BLaER1 treated with 17β-estradiol and CSF1 and Interleukin-3, amounts not matched to agents 10 nM and 100 nM (cell line): ENCODE data around the gene TTF1.

Source experiments
- H3K27ac ChIP-seq, 11 experiments: shearing (Covaris generic); formaldehyde crosslinking; 2 replicates each; pipeline ENCODE4 v1.8.1; 2022
- H3K27me3 ChIP-seq, 11 experiments: shearing (Covaris generic); formaldehyde crosslinking; 2 replicates each; pipeline ENCODE4 v1.8.1; 2022
- H3K36me3 ChIP-seq, 11 experiments: shearing (Covaris generic); formaldehyde crosslinking; 2 replicates each; pipeline ENCODE4 v1.8.1; 2022
- H3K4me1 ChIP-seq, 10 experiments: shearing (Covaris generic); formaldehyde crosslinking; 2 replicates each; pipeline ENCODE4 v1.8.1; 2022
- H3K4me2 ChIP-seq, 11 experiments: shearing (Covaris generic); formaldehyde crosslinking; 2 replicates each; pipeline ENCODE4 v1.8.1; 2022
- H3K4me3 ChIP-seq, 10 experiments: shearing (Covaris generic); formaldehyde crosslinking; 2 replicates each; pipeline ENCODE4 v1.8.1; 2022
- H3K9ac ChIP-seq, 11 experiments: shearing (Covaris generic); formaldehyde crosslinking; 2 replicates each; pipeline ENCODE4 v1.8.1; 2022
- H3K9me3 ChIP-seq, 11 experiments: shearing (Covaris generic); formaldehyde crosslinking; replicated peaks in 1 of 11; 2 replicates each; pipeline ENCODE4 v1.8.1; 2022
- H4K20me1 ChIP-seq, 11 experiments: shearing (Covaris generic); formaldehyde crosslinking; 2 replicates each; pipeline ENCODE4 v1.8.1; 2022
- Cebpa-rat ChIP-seq, 11 experiments: shearing (Covaris generic); IDR thresholded peaks; 2 replicates each; pipeline ENCODE4 v1.8.1; 2022

The TTF1 gene

GRCh38 chr9:132350861-132351315 lies 55.8 kb downstream of the TTF1 start:
- Histone ChIP-seq H3K27ac (peak overlapping the region; percentile 19 to 99 (median 62); a peak in 19 of 22 replicates), H3K9ac (peak overlapping the region; percentile 51 to 99 (median 97)), H3K9me3 (no peaks in the 10 kb centered on the region), H3K4me2 (peak overlapping the region; percentile 83 to 99 (median 94)), H3K27me3 (no peaks in the 10 kb centered on the region), H3K4me3 (peak overlapping the region; percentile 59 to 96 (median 83)), H4K20me1 (peaks cover 29 to 82% (median 65%) of the 10 kb centered on the region in 11 experiments; a peak in 19 of 22 replicates), H3K36me3 (peaks cover 60 to 77% (median 70%) of the 10 kb centered on the region in 11 experiments), H3K4me1 (peaks cover 48 to 64% (median 61%) of the 10 kb centered on the region in 10 experiments)
- TF ChIP-seq Cebpa-rat (IDR thresholded peaks at IDR 0.05), result no peak

DNA sequence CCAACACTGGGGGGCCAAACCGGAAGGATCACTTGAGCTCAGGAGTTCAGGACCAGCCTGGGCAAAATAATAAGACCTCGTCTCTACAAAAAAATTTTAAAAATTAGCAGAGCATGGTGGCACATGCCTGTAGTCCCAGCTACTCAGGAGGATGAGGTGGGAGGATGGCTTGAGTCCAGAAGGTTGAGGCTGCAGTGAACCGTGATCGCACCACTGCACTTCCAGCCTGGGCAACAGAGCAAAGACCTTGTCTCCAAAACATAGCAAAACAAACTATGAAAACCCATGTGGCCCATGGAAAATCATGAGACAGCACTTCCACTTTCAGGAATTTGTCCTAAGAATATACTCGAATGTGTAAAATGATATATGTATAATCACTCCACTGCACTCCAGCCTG lies 58.0 kb downstream of the TTF1 start:
- Histone ChIP-seq H3K27ac (peak overlapping the region in 5 of 11 experiments; percentile 10 to 36 (median 11); a peak in 3 of 22 replicates), H3K9me3 (no peaks in the 10 kb centered on the region), H3K4me2 (peak overlapping the region in 7 of 11 experiments; percentile 0 to 40 (median 9); a peak in 6 of 22 replicates), H3K36me3 (peaks cover 82 to 97% (median 92%) of the 10 kb centered on the region in 11 experiments), H3K4me1 (peaks cover 40 to 55% (median 51%) of the 10 kb centered on the region in 10 experiments), H4K20me1 (peaks cover 29 to 100% (median 84%) of the 10 kb centered on the region in 11 experiments; a peak in 20 of 22 replicates), H3K4me3 (no peak overlapping the region), H3K27me3 (no peaks in the 10 kb centered on the region), H3K9ac (no peak overlapping the region; a peak in 1 of 22 replicates)
- TF ChIP-seq Cebpa-rat (IDR thresholded peaks at IDR 0.05), result no peak

GRCh38 chr9:132346177-132346576 lies 60.5 kb downstream of the TTF1 start:
- H3K9ac ChIP-seq, result no peak overlapping the region
- H3K4me3 ChIP-seq, result no peak overlapping the region
- peaks cover 13 to 100% (median 79%) of the 10 kb centered on the region in 11 experiments; a peak in 20 of 22 replicates for H4K20me1 ChIP-seq
- H3K36me3 ChIP-seq, result peaks cover 92 to 99% (median 94%) of the 10 kb centered on the region in 11 experiments
- no peak overlapping the region for H3K4me2 ChIP-seq
- no peak for TF ChIP-seq Cebpa-rat (IDR thresholded peaks at IDR 0.05)
- no peak overlapping the region for H3K27ac ChIP-seq
- peaks cover 15 to 31% (median 26%) of the 10 kb centered on the region in 10 experiments for H3K4me1 ChIP-seq
- no peaks in the 10 kb centered on the region for H3K9me3 ChIP-seq
- no peaks in the 10 kb centered on the region for H3K27me3 ChIP-seq

GRCh38 chr9:132341177-132341840 lies 65.3 kb downstream of the TTF1 start:
- H3K4me3 ChIP-seq, result no peak overlapping the region
- no peak overlapping the region for H3K27ac ChIP-seq
- H3K4me1 ChIP-seq, result no peaks in the 10 kb centered on the region
- H3K4me2 ChIP-seq, result no peak overlapping the region
- no peak overlapping the region for H3K9ac ChIP-seq
- TF ChIP-seq Cebpa-rat (IDR thresholded peaks at IDR 0.05), result no peak
- no peaks in the 10 kb centered on the region for H3K27me3 ChIP-seq
- H3K9me3 ChIP-seq, result no peaks in the 10 kb centered on the region
- H4K20me1 ChIP-seq, result peaks cover 4 to 100% (median 86%) of the 10 kb centered on the region in 11 experiments; a peak in 18 of 22 replicates
- peaks cover 100% of the 10 kb centered on the region in 11 experiments for H3K36me3 ChIP-seq

- TF ChIP-seq Cebpa-rat (IDR thresholded peaks at IDR 0.05), result no peak
- peaks cover 0 to 94% (median 37%) of the 10 kb centered on the region in 11 experiments; a peak in 17 of 22 replicates for H4K20me1 ChIP-seq
- H3K36me3 ChIP-seq, result peaks cover 97 to 100% (median 100%) of the 10 kb centered on the region in 11 experiments
- H3K27me3 ChIP-seq, result no peaks in the 10 kb centered on the region
- H3K4me2 ChIP-seq, result no peak overlapping the region
- H3K4me1 ChIP-seq, result no peaks in the 10 kb centered on the region
- H3K9me3 ChIP-seq, result no peaks in the 10 kb centered on the region
- H3K4me3 ChIP-seq, result no peak overlapping the region
- no peak overlapping the region for H3K27ac ChIP-seq
- H3K9ac ChIP-seq, result no peak overlapping the region
These were observed 72.3 kb downstream of the TTF1 start for GRCh38 chr9:132334364-132334763.

- H3K4me3 ChIP-seq, result no peak overlapping the region
- TF ChIP-seq Cebpa-rat (IDR thresholded peaks at IDR 0.05), result no peak
- no peak overlapping the region for H3K27ac ChIP-seq
- H4K20me1 ChIP-seq, result peaks cover 0 to 92% (median 29%) of the 10 kb centered on the region in 11 experiments; a peak in 17 of 22 replicates
- H3K4me1 ChIP-seq, result no peaks in the 10 kb centered on the region
- H3K9me3 ChIP-seq, result no peaks in the 10 kb centered on the region
- no peaks in the 10 kb centered on the region for H3K27me3 ChIP-seq
- H3K9ac ChIP-seq, result no peak overlapping the region
- no peak overlapping the region for H3K4me2 ChIP-seq
- H3K36me3 ChIP-seq, result peaks cover 97 to 100% (median 100%) of the 10 kb centered on the region in 11 experiments
These were observed 73.1 kb downstream of the TTF1 start for GRCh38 chr9:132333556-132333955.

DNA sequence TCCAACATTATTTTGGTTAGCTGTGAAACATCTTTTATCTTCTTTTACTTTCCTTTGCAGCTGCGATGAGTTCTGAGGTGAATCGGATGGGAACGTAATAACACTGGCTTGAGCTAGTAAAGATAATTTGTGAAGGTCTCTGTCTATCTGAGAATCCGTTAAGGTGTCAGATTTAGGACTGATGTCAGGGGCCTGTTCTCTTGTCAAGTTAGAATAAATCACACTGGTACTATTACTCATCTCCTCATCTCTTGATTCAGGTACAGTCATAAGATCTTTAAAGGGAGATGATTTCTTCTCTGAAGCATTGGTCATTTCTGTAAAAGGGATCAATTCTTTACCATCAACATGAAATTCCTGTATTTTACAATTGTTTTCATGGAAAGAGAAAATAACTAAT lies 78.1 kb downstream of the TTF1 start:
- Histone ChIP-seq H3K9ac (no peak overlapping the region), H3K4me1 (no peaks in the 10 kb centered on the region), H3K27ac (no peak overlapping the region), H3K4me3 (no peak overlapping the region), H3K9me3 (0 out of 22 replicates have a peak, but pooled peaks cover 0 to 1% (median 0%) of the 10 kb centered on the region in 11 experiments), H3K36me3 (peaks cover 98 to 100% (median 100%) of the 10 kb centered on the region in 11 experiments), H3K27me3 (no peaks in the 10 kb centered on the region), H3K4me2 (no peak overlapping the region), H4K20me1 (peaks cover 7 to 86% (median 42%) of the 10 kb centered on the region in 11 experiments; a peak in 18 of 22 replicates)
- TF ChIP-seq Cebpa-rat (IDR thresholded peaks at IDR 0.05), result no peak

DNA sequence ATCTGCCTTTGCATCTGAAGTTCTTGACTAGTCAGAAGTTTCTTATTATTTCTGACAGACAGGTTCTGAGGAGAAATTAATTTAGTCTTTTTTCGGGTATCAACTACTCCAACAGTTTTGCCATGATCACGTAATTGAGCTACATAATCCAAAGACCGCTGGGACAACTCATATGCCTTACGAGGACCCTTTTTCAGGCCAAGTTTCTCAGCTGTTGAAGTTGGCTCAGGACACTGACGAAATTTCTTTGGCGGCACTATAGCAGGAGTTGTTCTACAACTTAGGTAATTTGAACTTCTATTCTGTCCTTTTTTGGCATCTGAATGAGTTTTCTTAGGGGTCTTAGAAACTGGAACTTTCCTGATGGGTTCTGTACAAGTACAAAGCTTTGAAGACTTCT lies 79.1 kb downstream of the TTF1 start:
- Histone ChIP-seq H4K20me1 (peaks cover 7 to 88% (median 52%) of the 10 kb centered on the region in 11 experiments; a peak in 19 of 22 replicates), H3K9me3 (0 out of 22 replicates have a peak, but pooled peaks cover 0 to 5% (median 0%) of the 10 kb centered on the region in 11 experiments), H3K9ac (no peak overlapping the region), H3K36me3 (peaks cover 98 to 100% (median 100%) of the 10 kb centered on the region in 11 experiments), H3K4me2 (no peak overlapping the region), H3K27ac (no peak overlapping the region), H3K4me1 (no peaks in the 10 kb centered on the region), H3K4me3 (no peak overlapping the region), H3K27me3 (no peaks in the 10 kb centered on the region)
- no peak for TF ChIP-seq Cebpa-rat (IDR thresholded peaks at IDR 0.05)
